Left cardiac atrium (tissue), 4 donors: ENCODE measurements around the gene DYNC2H1. TPM values are rescaled to one million over a fixed set of nuclear protein-coding genes. Genes with fewer than 3 reads are reported as not detected.

Source experiments
- ATAC-seq, 2 donors: fragments of 200-7000 bp; cut with Tn5 transposase; one replicate each; pipeline ENCODE4 v1.9.1; 2020; ENCODE audit warnings: mild to moderate bottlenecking in 2 of 2, moderate library complexity in 2 of 2
- DNase-seq: peaks from one replicate; pipeline ENCODE4 v3.0.0-alpha.2; 2020
- intact Hi-C, 2 donors: fragments of 100-400 bp; cut with DNase I; formaldehyde crosslinking; loops; one replicate each; pipeline versions ENCODE4 v1.14.1 to v1.15.1; 2022 to 2023
- total RNA-seq, 2 donors: library from RNA; stranded (reverse); fragmentation: NEBNext Ultra II Directional; extraction: Animal tissue kit (Norgen Biotek cat#: 25700); gene quantifications; one replicate each; pipeline ENCODE4 v1.2.1, GENCODE V29; 2021
- donor health status: DM: no; HTN: yes; CAD: no.
- donor health status: DM: no; HTN: yes; CAD: no; lungs with severe emphysema.
- donor health status: DM: yes; HTN: yes; CAD: no.
- donor health status: Dilated cardiomyopathy.

Gene DYNC2H1
- total RNA-seq, 2 donors from 2014 or later, result 6.5 to 7.2 TPM

GRCh38 chr11:103494491-103494890 lies 385.3 kb downstream of the DYNC2H1 start:
- ATAC-seq (peak in 1 of 2 donors; percentile 45), DNase-seq (no peak)
- intact Hi-C loops, result no loop called here

DNA sequence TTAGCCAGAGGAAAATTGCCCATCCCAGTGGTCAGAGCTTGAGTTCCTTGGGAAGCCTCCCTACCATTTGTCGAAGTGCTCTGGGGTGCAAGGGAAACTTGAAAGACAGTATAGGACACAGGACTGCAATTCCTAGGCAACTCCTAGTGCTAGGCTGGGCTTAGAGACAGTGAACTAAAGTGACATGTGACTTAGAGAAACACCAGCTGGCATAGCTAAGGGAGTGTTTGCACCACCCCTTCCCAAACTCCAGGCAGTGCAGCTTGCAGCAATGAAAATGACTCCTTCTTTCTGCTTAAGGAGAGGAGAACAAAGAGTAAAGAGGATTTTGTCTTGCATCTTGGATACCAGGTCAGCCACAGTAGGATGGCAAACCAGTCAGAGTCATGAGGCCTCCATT lies 388.0 kb downstream of the DYNC2H1 start:
- ATAC-seq (no peak), DNase-seq (no peak)
- intact Hi-C loops, result no loop called here

- ATAC-seq (no peak), DNase-seq (no peak)
- intact Hi-C loops, result no loop called here
Measured at GRCh38 chr11:103499710-103500340, 390.6 kb downstream of the DYNC2H1 start.

DNA sequence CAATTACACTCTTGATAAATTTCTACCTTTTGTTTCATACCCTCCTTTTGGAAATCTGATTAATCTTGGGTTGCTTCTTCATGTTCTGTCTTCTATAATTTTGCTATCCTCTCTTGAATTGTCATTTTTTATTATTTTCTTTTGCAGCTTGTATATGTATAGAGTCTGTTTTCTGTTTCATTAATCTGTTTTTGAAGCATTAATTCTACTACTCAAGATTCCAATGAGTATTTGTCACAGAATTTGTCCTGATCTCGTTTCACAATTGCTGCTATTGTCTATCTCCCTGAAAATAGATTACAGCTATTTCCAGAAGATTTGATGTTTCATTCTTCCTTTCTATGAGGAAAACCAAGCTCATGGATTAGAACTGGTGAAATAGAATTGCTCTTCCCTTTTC lies 406.1 kb downstream of the DYNC2H1 start:
- no peak for DNase-seq
- no peak for ATAC-seq
- intact Hi-C loops, result no loop called here

GRCh38 chr11:103520792-103521191 lies 411.6 kb downstream of the DYNC2H1 start:
- no peak for ATAC-seq
- intact Hi-C loops, result no loop called here
- no peak for DNase-seq

DNA sequence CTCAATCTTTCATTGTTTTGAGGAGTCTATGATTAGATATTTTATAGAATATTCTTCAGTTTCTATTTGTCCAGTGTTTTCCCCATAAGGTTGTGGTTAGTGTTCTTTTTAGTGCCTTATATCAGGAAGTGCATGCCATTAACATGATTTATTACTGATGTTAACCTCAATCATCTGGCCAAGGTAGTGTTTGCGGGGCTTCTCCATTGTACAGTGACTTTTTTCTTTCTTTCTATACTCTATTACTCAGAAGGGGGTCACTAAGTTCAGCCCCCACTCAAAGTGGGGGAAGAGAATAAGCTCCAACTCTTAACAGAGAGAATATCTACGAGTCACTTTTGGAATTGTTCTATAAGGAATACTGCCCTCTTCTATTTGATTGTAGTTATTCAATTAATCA lies 415.8 kb downstream of the DYNC2H1 start:
- no peak for ATAC-seq
- intact Hi-C loops, result no loop called here

DNA sequence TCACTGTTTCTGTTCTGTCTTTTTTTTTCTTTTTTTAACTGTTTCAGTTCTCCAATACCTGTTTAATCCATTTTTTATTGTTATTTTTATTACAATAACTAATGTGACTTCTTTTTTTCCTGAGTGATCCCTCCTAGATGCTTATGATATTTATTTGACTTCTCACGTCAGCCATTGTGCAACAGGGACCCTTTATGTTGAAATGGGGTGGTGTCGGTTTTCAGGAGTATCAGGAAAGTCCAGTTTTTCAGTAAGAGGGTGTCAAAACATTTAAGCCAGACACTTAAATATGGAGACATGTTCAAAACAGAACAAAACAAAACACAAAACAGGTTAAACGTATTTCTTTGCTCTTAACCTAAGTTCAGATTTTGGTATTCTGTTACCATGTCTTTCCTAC lies 418.8 kb downstream of the DYNC2H1 start:
- intact Hi-C loops, result no loop called here
- no peak for ATAC-seq
- no peak for DNase-seq

More for the DNA sequence above, 415.8 kb downstream of the DYNC2H1 start:
- no peak for DNase-seq

GRCh38 chr11:103528596-103528995 lies 419.4 kb downstream of the DYNC2H1 start:
- intact Hi-C loops, result no loop called here
- ATAC-seq, result no peak
- DNase-seq, result no peak

GRCh38 chr11:103529181-103529684 lies 420.0 kb downstream of the DYNC2H1 start:
- ATAC-seq (peak; percentile 91 to 96), DNase-seq (no peak)
- intact Hi-C loops, result no loop called here

Other genes with a start within 250 kb of the DYNC2H1 start
- not detected for gene MMP12, start 234.4 kb upstream of the DYNC2H1 start, total RNA-seq
- gene MMP13, start 153.7 kb upstream of the DYNC2H1 start, total RNA-seq, result not detected
- gene DCUN1D5, start 17.3 kb upstream of the DYNC2H1 start, total RNA-seq, result 10 to 100 TPM; 18.5 to 25.4 TPM